HepG2 (cell line): ENCODE data around the gene PRSS36. TPM values are rescaled to one million over a fixed set of nuclear protein-coding genes. Genes with fewer than 3 reads are reported as not detected.
A peak's percentile ranks its signal among the peaks of the same experiment; 100 is the strongest.

Experiments used
- ATAC-seq: fragments of 200-7000 bp; cut with Tn5 transposase; 3 replicates; pipeline ENCODE4 v1.9.1; 2020; ENCODE audit warnings: mild to moderate bottlenecking, moderate library complexity
- BruUV-seq: library from RNA; stranded (reverse); fragments of 400-500 nt; replicated peaks from 2 replicates; lab custom pipeline; 2021; lab: Mats Ljungman, UMichigan
- CTCF ChIA-PET: fragments of 300-600 bp; formaldehyde crosslinking; extraction: SDS; loops from one replicate; lab custom pipeline; 2021; ENCODE audit warnings: low total read pairs, inconsistent platforms, low intra/inter-chr PET ratio; lab: Yijun Ruan, JAX
- POLR2A ChIA-PET: fragments of 350-600 bp; sonication (Branson Sonifier 250); formaldehyde crosslinking; loops from one replicate; lab custom pipeline; 2020; ENCODE audit warnings: antibody characterized with exemption, inconsistent platforms; lab: Yijun Ruan, JAX
- DNase-seq: peaks from one replicate; pipeline ENCODE4 v3.0.0-alpha.2; 2015; ENCODE audit warnings: low spot score
- FAIRE-seq: peaks from 3 replicates; lab custom pipeline; 2011; peaks lifted over from hg19 to GRCh38; lab: Jason Lieb, UNC
- H2AFZ ChIP-seq: one replicate; pipeline ENCODE4 v1.6.1; 2011; ENCODE audit warnings: low read length, inconsistent platforms
- H3K27ac ChIP-seq: fragments of 300-600 bp; 3 replicates; pipeline ENCODE4 v1.8.0; 2011; ENCODE audit warnings: mixed run types, mild to moderate bottlenecking, mixed read lengths, low read length, inconsistent platforms; ENCODE audit not compliant: insufficient read depth; ENCODE audit errors: extremely low read length
- H3K27me3 ChIP-seq, 2 experiments: fragments of 200-600 bp in 1 of 2; 2 replicates in 1 of 2; 3 replicates in 1 of 2; pipeline versions ENCODE4 v1.6.0 to v1.8.0; 2011; ENCODE audit warnings: low read length in 2 of 2, mild to moderate bottlenecking in 2 of 2, moderate library complexity in 2 of 2, inconsistent platforms in 1 of 2; ENCODE audit not compliant: insufficient read depth in 2 of 2, control insufficient read depth in 1 of 2
- H3K36me3 ChIP-seq, 2 experiments: fragments of 200-600 bp in 1 of 2; replicated peaks in 1 of 2; 2 replicates in 1 of 2; 3 replicates in 1 of 2; pipeline versions ENCODE4 v1.5.1 to v1.8.0; 2011; ENCODE audit warnings: low read length in 2 of 2, inconsistent platforms in 1 of 2; ENCODE audit not compliant: insufficient read depth in 2 of 2, control insufficient read depth in 1 of 2
- H3K4me1 ChIP-seq: 2 replicates; pipeline ENCODE4 v1.5.1; 2012; ENCODE audit warnings: low read length, inconsistent platforms; ENCODE audit not compliant: insufficient read depth
- H3K4me2 ChIP-seq: 2 replicates; pipeline ENCODE4 v1.6.0; 2011; ENCODE audit warnings: low read depth, low read length, inconsistent platforms
- H3K4me3 ChIP-seq, 3 experiments: fragments of 200-600 bp in 1 of 3; sonication (generic), shearing (Covaris generic) in 1 of 3; replicated peaks in 1 of 3; 2 replicates each; pipeline ENCODE4 v1.5.1; 2011 to 2016; ENCODE audit warnings: low read length in 3 of 3, inconsistent platforms in 2 of 3, low read depth in 2 of 3, mild to moderate bottlenecking in 2 of 3, control low read depth in 1 of 3, mixed read lengths in 1 of 3; ENCODE audit not compliant: insufficient read depth in 1 of 3
- H3K79me2 ChIP-seq: one replicate; pipeline ENCODE4 v1.6.1; 2011; ENCODE audit warnings: low read length, inconsistent platforms; ENCODE audit not compliant: insufficient read depth
- H3K9ac ChIP-seq: 2 replicates; pipeline ENCODE4 v1.6.0; 2011; ENCODE audit warnings: mild to moderate bottlenecking, low read depth, low read length, inconsistent platforms; ENCODE audit not compliant: insufficient read depth
- H3K9me3 ChIP-seq: 2 replicates; pipeline ENCODE4 v1.5.1; 2012; ENCODE audit warnings: mild to moderate bottlenecking, low read length
- H4K20me1 ChIP-seq: 2 replicates; pipeline ENCODE4 v1.6.0; 2011; ENCODE audit warnings: inconsistent platforms, mild to moderate bottlenecking, low read length, moderate library complexity; ENCODE audit not compliant: insufficient read depth
- ATF7 ChIP-seq, 2 experiments: fragments of 450-650 bp in 1 of 2; sonication (generic) in 1 of 2; formaldehyde crosslinking in 1 of 2; IDR thresholded peaks; 2 replicates each; pipeline versions ENCODE4 v1.4.0 to v1.6.1; 2016 to 2020; ENCODE audit warnings: antibody characterized with exemption in 1 of 2, mild to moderate bottlenecking in 1 of 2, missing genetic modification reagents in 1 of 2
- BRCA1 ChIP-seq: sonication (generic); formaldehyde crosslinking; IDR thresholded peaks from 2 replicates; pipeline ENCODE4 v1.4.0; 2020; ENCODE audit warnings: missing genetic modification reagents
- CREB1 ChIP-seq, 2 experiments: fragments of 450-650 bp in 1 of 2; IDR thresholded peaks; 2 replicates each; pipeline ENCODE4 v1.6.1; 2016 to 2017; ENCODE audit warnings: control low read depth in 1 of 2, mild to moderate bottlenecking in 1 of 2, missing compliant biosample characterization in 1 of 2, missing genetic modification characterization in 1 of 2
- DNMT3B ChIP-seq: conservative IDR thresholded peaks from 2 replicates; pipeline ENCODE4 v1.6.1; 2016; ENCODE audit warnings: missing biosample characterization, control low read depth
- KLF11 ChIP-seq: IDR thresholded peaks from 2 replicates; pipeline ENCODE4 v1.6.1; 2016; ENCODE audit warnings: missing compliant biosample characterization
- NFATC3 ChIP-seq: sonication (generic); formaldehyde crosslinking; IDR thresholded peaks from 2 replicates; pipeline ENCODE4 v1.5.1; 2020; ENCODE audit warnings: mild to moderate bottlenecking, missing genetic modification reagents
- NFKBIZ ChIP-seq: IDR thresholded peaks from 2 replicates; pipeline ENCODE4 v1.6.1; 2018; ENCODE audit warnings: missing genetic modification reagents, missing compliant biosample characterization
- RCOR2 ChIP-seq: IDR thresholded peaks from 2 replicates; pipeline ENCODE4 v1.6.1; 2016; ENCODE audit warnings: missing biosample characterization, missing genetic modification reagents
- SP1 ChIP-seq, 2 experiments: fragments of 450-650 bp in 1 of 2; sonication (generic) in 1 of 2; formaldehyde crosslinking in 1 of 2; IDR thresholded peaks; 2 replicates each; pipeline versions ENCODE4 v1.4.0 to v1.6.1; 2016 to 2020; ENCODE audit warnings: missing genetic modification reagents in 1 of 2
- ZBTB37 ChIP-seq: sonication (generic); formaldehyde crosslinking; IDR thresholded peaks from 2 replicates; pipeline ENCODE4 v1.4.0; 2020; ENCODE audit warnings: mild to moderate bottlenecking, missing genetic modification reagents
- ZBTB43 ChIP-seq: sonication (generic); formaldehyde crosslinking; conservative IDR thresholded peaks from 2 replicates; pipeline ENCODE4 v1.4.0; 2020; ENCODE audit warnings: missing genetic modification reagents
- ZNF691 ChIP-seq: sonication (generic); formaldehyde crosslinking; IDR thresholded peaks from 2 replicates; pipeline ENCODE4 v1.4.0; 2020; ENCODE audit warnings: missing genetic modification reagents, low read depth, mild to moderate bottlenecking, borderline replicate concordance
- ZNF703 ChIP-seq: sonication (generic); formaldehyde crosslinking; IDR thresholded peaks from 2 replicates; pipeline ENCODE4 v1.5.1; 2020; ENCODE audit warnings: missing genetic modification reagents, mild to moderate bottlenecking, moderate library complexity, borderline replicate concordance
- ZNF737 ChIP-seq: sonication (generic); formaldehyde crosslinking; IDR thresholded peaks from 2 replicates; pipeline ENCODE4 v1.5.0; 2020; ENCODE audit warnings: missing genetic modification reagents, mild to moderate bottlenecking, borderline replicate concordance
- WGBS: methylation state at CpG from one replicate; pipeline ENCODE4 v1.1.6; 2017; ENCODE audit warnings: low lambda C conversion rate; 5-methylcytosine and 5-hydroxymethylcytosine counted together
- in situ Hi-C: cut with HindIII; loops from 2 replicates; pipeline ENCODE4 v1.10.0; 2017; ENCODE audit warnings: low pct_unique_long_range_greater_than_20kb; ENCODE audit not compliant: extremely low pct_ligation_motif_present
- intact Hi-C: fragments of 100-400 bp; cut with micrococcal nuclease; formaldehyde crosslinking; loops from one replicate; pipeline ENCODE4 v1.10.0; 2022; ENCODE audit not compliant: unreplicated experiment
- polyA plus RNA-seq, 8 experiments: library from polyadenylated mRNA; depleted of rRNA in 3 of 8; stranded (reverse) in 7 of 8; unstranded in 1 of 8; fragments of >200 nt; fragmentation: Illumina TruSeq in 4 of 8; extraction: Trizol in 4 of 8; gene quantifications; 2 replicates each; pipeline versions ENCODE4 v1.2.1 to v1.2.3, GENCODE V29; 2011 to 2016; ENCODE audit warnings: low read depth in 4 of 8, missing spikeins in 1 of 8, mixed read lengths in 1 of 8; ENCODE audit not compliant: insufficient read depth in 1 of 8
- total RNA-seq, 5 experiments: library from RNA; depleted of rRNA; stranded (reverse); fragments of >200 nt; fragmentation: Illumina TruSeq; extraction: Trizol; gene quantifications; 2 replicates each; pipeline ENCODE4 v1.2.3, GENCODE V29; 2016; ENCODE audit warnings: low read depth in 1 of 5
- TF ChIP-seq, protein P1 (sequence below): sonication (generic); formaldehyde crosslinking; IDR thresholded peaks from 2 replicates; pipeline ENCODE4 v1.4.0; 2020; ENCODE audit warnings: missing genetic modification reagents, borderline replicate concordance

The PRSS36 gene
- total and polyA plus RNA-seq, 2 of the 13 experiments (the other 11 are each of a cell fraction or from before 2014, with no cell fraction given): 1.5 to 2.1 TPM

GRCh38 chr16:31130336-31130891 is 19.5 kb downstream of the PRSS36 start:
- ChIA-PET POLR2A (interaction anchor here (1.1 to 4.2 kb wide), 3 partner anchors 9 to 13 kb away, joined by 3 to 17 read pairs (median 5); partner anchors contain the start of gene KAT8), CTCF (no interaction called here)
- no peaks in the 10 kb centered on the region for H3K9me3 ChIP-seq
- peaks cover 19% of the 10 kb centered on the region for H3K4me1 ChIP-seq
- FAIRE-seq: no peak
- H3K27ac ChIP-seq: no peak overlapping the region
- H3K9ac ChIP-seq: no peak overlapping the region
- no peak for ATAC-seq
- H4K20me1 ChIP-seq: no peaks in the 10 kb centered on the region
- peaks cover 17 to 18% of the 10 kb centered on the region in 2 experiments; a peak in 4 of 5 replicates for H3K36me3 ChIP-seq
- TF ChIP-seq, protein P1, sequence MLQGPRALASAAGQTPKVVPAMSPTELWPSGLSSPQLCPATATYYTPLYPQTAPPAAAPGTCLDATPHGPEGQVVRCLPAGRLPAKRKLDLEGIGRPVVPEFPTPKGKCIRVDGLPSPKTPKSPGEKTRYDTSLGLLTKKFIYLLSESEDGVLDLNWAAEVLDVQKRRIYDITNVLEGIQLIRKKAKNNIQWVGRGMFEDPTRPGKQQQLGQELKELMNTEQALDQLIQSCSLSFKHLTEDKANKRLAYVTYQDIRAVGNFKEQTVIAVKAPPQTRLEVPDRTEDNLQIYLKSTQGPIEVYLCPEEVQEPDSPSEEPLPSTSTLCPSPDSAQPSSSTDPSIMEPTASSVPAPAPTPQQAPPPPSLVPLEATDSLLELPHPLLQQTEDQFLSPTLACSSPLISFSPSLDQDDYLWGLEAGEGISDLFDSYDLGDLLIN (CRISPR knock-in tag): no peak
- TF ChIP-seq NFKBIZ (CRISPR knock-in tag) (no peak), NFATC3 (CRISPR knock-in tag) (no peak), ZBTB43 (CRISPR knock-in tag) (no peak), ZNF691 (CRISPR knock-in tag) (no peak), DNMT3B (CRISPR knock-in tag) (no peak), SP1 (IDR thresholded peaks at IDR 0.05) (no peak), SP1 (CRISPR knock-in tag; IDR thresholded peaks at IDR 0.05) (no peak), BRCA1 (no peak), RCOR2 (CRISPR knock-in tag) (no peak), ZBTB37 (CRISPR knock-in tag) (no peak), KLF11 (CRISPR knock-in tag) (no peak), ATF7 (IDR thresholded peaks at IDR 0.05) (peak; percentile 81), ATF7 (CRISPR knock-in tag; IDR thresholded peaks at IDR 0.05) (no peak), CREB1 (IDR thresholded peaks at IDR 0.05) (peak; percentile 72), CREB1 (CRISPR knock-in tag; IDR thresholded peaks at IDR 0.05) (no peak), ZNF703 (CRISPR knock-in tag) (no peak), ZNF737 (no peak)
- TF ChIP-seq, all 625 proteins: peak for 2
- BruUV-seq: no TSS peak
- no peak overlapping the region for H3K4me2 ChIP-seq
- H3K27me3 ChIP-seq: no peaks in the 10 kb centered on the region; a peak in 1 of 5 replicates
- H2AFZ ChIP-seq: no peak overlapping the region
- WGBS: 93% methylated on average over 4 of the region's 10 CpGs
- H3K4me3 ChIP-seq: no peak overlapping the region
- intact Hi-C loops (no loop called here), in situ Hi-C loops (no loop called here)
- no peak for DNase-seq
- no peaks in the 10 kb centered on the region for H3K79me2 ChIP-seq
